Endothelial cell of umbilical vein (primary cell): Measurements from ENCODE around the gene DUSP5. TPM values are rescaled to one million over a fixed set of nuclear protein-coding genes. Genes with fewer than 3 reads are reported as not detected.

Source experiments
- BruUV-seq: library from RNA; stranded (reverse); fragments of 400-500 nt; replicated peaks from 2 replicates; lab custom pipeline; 2021; lab: Mats Ljungman, UMichigan
- CTCF ChIA-PET: fragments of 300-600, 350-600 bp; sonication (Branson Sonifier 250); formaldehyde crosslinking; loops from one replicate; lab custom pipeline; 2021; ENCODE audit warnings: antibody characterized with exemption, inconsistent platforms; lab: Charles Lee
- POLR2A ChIA-PET: fragments of 300-600, 350-600 bp; sonication (Branson Sonifier 250); formaldehyde crosslinking; loops from one replicate; lab custom pipeline; 2021; ENCODE audit warnings: antibody characterized with exemption, inconsistent platforms; lab: Charles Lee
- DNase-seq: peaks from one replicate; pipeline ENCODE4 v3.0.0-alpha.2; 2011; ENCODE audit warnings: low read depth, low spot score
- FAIRE-seq: peaks from 2 replicates; lab custom pipeline; 2011; peaks lifted over from hg19 to GRCh38; lab: Jason Lieb, UNC
- H2AFZ ChIP-seq: 2 replicates; pipeline ENCODE4 v1.6.0; 2012; ENCODE audit warnings: low read depth, low read length, control low read depth, inconsistent platforms
- H3K27ac ChIP-seq: 2 replicates; pipeline ENCODE4 v1.5.1; 2011; ENCODE audit warnings: low read depth, mild to moderate bottlenecking, control low read depth, low read length, moderate library complexity; ENCODE audit not compliant: insufficient read depth
- H3K27me3 ChIP-seq, 2 experiments: 2 replicates each; pipeline versions ENCODE4 v1.6.0 to v1.6.1; 2011; ENCODE audit warnings: low read length in 2 of 2, mixed read lengths in 1 of 2; ENCODE audit not compliant: control insufficient read depth in 2 of 2, insufficient read depth in 2 of 2
- H3K36me3 ChIP-seq, 2 experiments: 2 replicates in 1 of 2; 3 replicates in 1 of 2; pipeline ENCODE4 v1.5.1; 2011; ENCODE audit warnings: low read length in 2 of 2, mild to moderate bottlenecking in 1 of 2, moderate library complexity in 1 of 2; ENCODE audit not compliant: control insufficient read depth in 2 of 2, insufficient read depth in 2 of 2; ENCODE audit errors: extremely low read depth in 1 of 2
- H3K4me1 ChIP-seq: 3 replicates; pipeline ENCODE4 v1.5.1; 2011; ENCODE audit warnings: mild to moderate bottlenecking, low read length; ENCODE audit not compliant: control insufficient read depth, insufficient read depth; ENCODE audit errors: extremely low read depth
- H3K4me2 ChIP-seq: 2 replicates; pipeline ENCODE4 v1.6.1; 2011; ENCODE audit warnings: low read length, control low read depth, mixed read lengths; ENCODE audit not compliant: insufficient read depth
- H3K4me3 ChIP-seq, 3 experiments: fragments of 200-600 bp in 1 of 3; sonication (generic), shearing (Covaris generic) in 1 of 3; replicated peaks in 1 of 3; 2 replicates each; pipeline ENCODE4 v1.5.1; 2011 to 2016; ENCODE audit warnings: control low read depth in 3 of 3, low read length in 3 of 3, mild to moderate bottlenecking in 2 of 3, inconsistent platforms in 1 of 3, low read depth in 1 of 3, moderate library complexity in 1 of 3; ENCODE audit not compliant: insufficient read depth in 1 of 3
- H3K79me2 ChIP-seq: 2 replicates; pipeline ENCODE4 v1.6.0; 2012; ENCODE audit warnings: low read length, inconsistent platforms; ENCODE audit not compliant: control insufficient read depth, insufficient read depth
- H3K9ac ChIP-seq: replicated peaks from 2 replicates; pipeline ENCODE3; 2011; ENCODE audit warnings: low read length, control low read depth; ENCODE audit not compliant: insufficient read depth; ENCODE audit errors: extremely low read depth
- H3K9me1 ChIP-seq: replicated peaks from 3 replicates; pipeline ENCODE4 v1.6.0; 2011; ENCODE audit warnings: mild to moderate bottlenecking, low read length; ENCODE audit not compliant: control insufficient read depth, insufficient read depth; ENCODE audit errors: extremely low read depth
- H3K9me3 ChIP-seq: replicated peaks from 2 replicates; pipeline ENCODE4 v1.5.1; 2012; ENCODE audit warnings: low read length, inconsistent platforms; ENCODE audit not compliant: control insufficient read depth, insufficient read depth
- H4K20me1 ChIP-seq: replicated peaks from 2 replicates; pipeline ENCODE3; 2011; ENCODE audit warnings: mild to moderate bottlenecking, low read length; ENCODE audit not compliant: control insufficient read depth, insufficient read depth; ENCODE audit errors: extremely low read depth
- GATA2 ChIP-seq: IDR thresholded peaks from 2 replicates; pipeline ENCODE4 v1.7.0; 2011; ENCODE audit warnings: low read depth, mild to moderate bottlenecking, moderate library complexity, mixed read lengths, low read length; ENCODE audit not compliant: insufficient read length, insufficient read depth
- JUN ChIP-seq: IDR thresholded peaks from 2 replicates; pipeline ENCODE4 v1.6.1; 2011; ENCODE audit warnings: borderline replicate concordance, low read depth; ENCODE audit not compliant: insufficient read length, insufficient read depth
- MAX ChIP-seq: IDR thresholded peaks from 2 replicates; pipeline ENCODE4 v1.6.1; 2011; ENCODE audit not compliant: insufficient read depth, insufficient read length
- MYC ChIP-seq: IDR thresholded peaks from one replicate; pipeline ENCODE4 v1.6.1; 2011; ENCODE audit warnings: mild to moderate bottlenecking, low read depth, low read length
- POLR2A ChIP-seq: IDR thresholded peaks from 2 replicates; pipeline ENCODE4 v1.6.1; 2012; ENCODE audit warnings: low read depth, mild to moderate bottlenecking, control low read depth, low read length
- POLR2AphosphoS5 ChIP-seq: IDR thresholded peaks from 2 replicates; pipeline ENCODE4 v1.6.1; 2012; ENCODE audit warnings: low read depth, mild to moderate bottlenecking, control low read depth, low read length, moderate library complexity; ENCODE audit not compliant: insufficient read depth
- dilution Hi-C: fragments of 300-500 bp; cut with MboI; formaldehyde crosslinking; loops from one replicate; pipeline ENCODE4 v1.15.0; 2019; ENCODE audit warnings: low sequenced_read_pairs; ENCODE audit not compliant: extremely low pct_ligation_motif_present
- intact Hi-C: fragments of 100-400 bp; cut with micrococcal nuclease; formaldehyde crosslinking; loops from one replicate; pipeline ENCODE4 v1.10.0; 2022
- polyA plus RNA-seq, 4 experiments: library from polyadenylated mRNA; depleted of rRNA in 3 of 4; stranded (reverse) in 3 of 4; unstranded in 1 of 4; fragments of >200 nt; gene quantifications; 2 replicates each; pipeline versions ENCODE4 v1.2.1 to v1.2.3, GENCODE V29; 2011 to 2012; ENCODE audit warnings: missing spikeins in 1 of 4
- total RNA-seq: library from RNA; stranded (reverse); gene quantifications from 2 replicates; pipeline ENCODE4 v1.2.3, GENCODE V29; 2021

The DUSP5 gene
- total and polyA plus RNA-seq, 2 donors (not counting 3 experiments of a cell fraction or from before 2014, with no cell fraction given), result 12.2 to 25.2 TPM

DNA sequence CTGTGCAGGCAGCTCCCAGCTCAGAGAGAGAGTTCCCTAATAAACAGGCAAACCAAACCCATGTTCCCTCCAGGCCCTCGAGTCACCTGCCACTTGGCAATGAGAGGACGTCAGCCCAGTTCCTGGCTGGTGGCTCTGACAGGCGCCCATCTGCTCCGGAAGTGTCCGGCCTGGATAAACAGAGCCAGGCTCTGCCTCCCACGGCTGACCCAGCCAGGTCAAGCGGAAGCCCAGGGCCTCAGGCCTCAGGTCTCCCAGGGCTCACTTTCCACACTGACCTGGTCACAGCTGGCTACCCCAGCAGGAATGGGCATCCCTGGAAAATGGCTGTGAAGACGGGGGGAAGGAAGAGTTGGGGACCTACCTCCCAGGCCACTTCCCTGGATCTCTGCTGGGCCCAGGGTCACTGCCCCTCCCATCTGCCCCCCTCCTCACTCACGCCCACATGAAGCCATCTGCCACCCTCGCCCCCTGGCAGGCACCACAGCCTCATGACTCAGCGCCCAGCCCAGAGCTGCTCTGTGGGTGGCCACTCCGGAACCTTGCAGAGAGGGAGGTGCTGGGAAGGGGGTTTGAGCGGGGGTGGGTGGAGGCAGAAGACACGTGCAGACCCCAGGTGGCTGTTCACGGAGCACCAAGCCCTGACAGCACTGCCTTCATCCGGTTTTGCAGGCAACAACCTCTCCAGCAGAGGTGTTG lies 37.4 kb upstream of the DUSP5 start:
- DNase-seq (peak; percentile 55), FAIRE-seq (peak; percentile 76)
- TF ChIP-seq POLR2A, result no peak
- TF ChIP-seq POLR2AphosphoS5, result peak; percentile 50
- no peaks in the 10 kb centered on the region for H3K27me3 ChIP-seq
- H3K9me1 ChIP-seq, result no peaks in the 10 kb centered on the region
- no peak overlapping the region for H3K4me3 ChIP-seq
- dilution Hi-C loops, result no loop called here
- intact Hi-C loops, result loop anchor here (1.0 to 2.0 kb wide), 4 partner anchors 13 to 105 kb away; partner anchors contain the start of gene DUSP5
- peak overlapping the region; percentile 1 for H2AFZ ChIP-seq
- no peaks in the 10 kb centered on the region for H3K9me3 ChIP-seq
- no peaks in the 10 kb centered on the region for H3K36me3 ChIP-seq
- POLR2A ChIA-PET, result no interaction called here
- H3K4me2 ChIP-seq, result peak overlapping the region; percentile 1
- H3K9ac ChIP-seq, result no peak overlapping the region
- H3K79me2 ChIP-seq, result no peaks in the 10 kb centered on the region
- peaks cover 29% of the 10 kb centered on the region for H3K4me1 ChIP-seq
- peak overlapping the region; percentile 66 for H3K27ac ChIP-seq
- no peaks in the 10 kb centered on the region for H4K20me1 ChIP-seq
- BruUV-seq, result no TSS peak
- CTCF ChIA-PET, result no interaction called here

- Histone ChIP-seq H3K9me1 (no peaks in the 10 kb centered on the region), H3K36me3 (no peaks in the 10 kb centered on the region), H4K20me1 (no peaks in the 10 kb centered on the region), H3K9ac (no peak overlapping the region), H3K27ac (no peak overlapping the region), H3K4me1 (peaks cover 22% of the 10 kb centered on the region), H3K4me2 (no peak overlapping the region), H3K79me2 (no peaks in the 10 kb centered on the region), H2AFZ (no peak overlapping the region), H3K9me3 (no peaks in the 10 kb centered on the region), H3K27me3 (no peaks in the 10 kb centered on the region), H3K4me3 (no peak overlapping the region)
- TF ChIP-seq MAX (no peak), POLR2AphosphoS5 (no peak), GATA2 (no peak), POLR2A (no peak), JUN (no peak), MYC (no peak)
- intact Hi-C loops (loop anchor here (2.0 kb wide), 3 partner anchors 14 to 106 kb away; partner anchors contain the start of gene DUSP5), dilution Hi-C loops (no loop called here)
- FAIRE-seq (no peak), DNase-seq (no peak)
- ChIA-PET CTCF (no interaction called here), POLR2A (no interaction called here)
- no TSS peak for BruUV-seq
Measured at GRCh38 chr10:110461088-110461487, 36.6 kb upstream of the DUSP5 start.
